Neuronal stem cell (in vitro differentiated cells): ENCODE results near the gene MALAT1.

Experiments used
- DNase-seq: peaks from one replicate; pipeline ENCODE4 v3.0.0-alpha.2; 2013; ENCODE audit warnings: low spot score
- H2AFZ ChIP-seq: one replicate; pipeline ENCODE4 v1.6.1; 2013; ENCODE audit warnings: mild to moderate bottlenecking, low read length, inconsistent platforms
- H2AK5ac ChIP-seq: 2 replicates; pipeline ENCODE4 v1.6.1; 2013; ENCODE audit warnings: low read depth, mild to moderate bottlenecking, inconsistent platforms, low read length, moderate library complexity, mixed read lengths
- H2BK120ac ChIP-seq: 2 replicates; pipeline ENCODE4 v1.6.1; 2013; ENCODE audit warnings: low read depth, mild to moderate bottlenecking, inconsistent platforms, low read length, moderate library complexity, mixed read lengths
- H2BK12ac ChIP-seq: one replicate; pipeline ENCODE4 v1.6.1; 2013; ENCODE audit warnings: low read length, inconsistent platforms
- H2BK15ac ChIP-seq: 2 replicates; pipeline ENCODE4 v1.6.1; 2013; ENCODE audit warnings: mild to moderate bottlenecking, low read length, inconsistent platforms, mixed read lengths
- H2BK5ac ChIP-seq: one replicate; pipeline ENCODE4 v1.6.1; 2013; ENCODE audit warnings: inconsistent platforms, mild to moderate bottlenecking, low read length, moderate library complexity
- H3K14ac ChIP-seq: one replicate; pipeline ENCODE4 v1.6.1; 2013; ENCODE audit warnings: low read length, inconsistent platforms
- H3K18ac ChIP-seq: 2 replicates; pipeline ENCODE4 v1.6.1; 2013; ENCODE audit warnings: low read length, inconsistent platforms
- H3K23ac ChIP-seq: 2 replicates; pipeline ENCODE4 v1.6.1; 2013; ENCODE audit warnings: low read depth, mild to moderate bottlenecking, mixed read lengths, low read length, inconsistent platforms; ENCODE audit not compliant: poor library complexity
- H3K27ac ChIP-seq: replicated peaks from 3 replicates; pipeline ENCODE4 v1.5.1; 2013; ENCODE audit warnings: low read length, inconsistent platforms
- H3K27me3 ChIP-seq, 3 experiments: 2 replicates each; pipeline ENCODE4 v1.6.1; 2013; ENCODE audit warnings: low read length in 3 of 3, mild to moderate bottlenecking in 2 of 3, inconsistent platforms in 1 of 3, low read depth in 1 of 3, mixed read lengths in 1 of 3, moderate library complexity in 1 of 3; ENCODE audit not compliant: control insufficient read depth in 3 of 3, insufficient read depth in 3 of 3
- H3K36me3 ChIP-seq, 2 donors: replicated peaks in 1 of 2; 2 replicates each; pipeline ENCODE4 v1.6.1; 2013; ENCODE audit warnings: low read length in 2 of 2; ENCODE audit not compliant: control insufficient read depth in 2 of 2, insufficient read depth in 2 of 2
- H3K4ac ChIP-seq: 2 replicates; pipeline ENCODE4 v1.6.1; 2013; ENCODE audit warnings: inconsistent platforms, mild to moderate bottlenecking, low read length, moderate library complexity
- H3K4me1 ChIP-seq, 2 donors: 1 replicate in 1 of 2; 2 replicates in 1 of 2; pipeline ENCODE4 v1.6.1; 2013; ENCODE audit warnings: low read length in 2 of 2, low read depth in 1 of 2; ENCODE audit not compliant: control insufficient read depth in 2 of 2, insufficient read depth in 1 of 2
- H3K4me2 ChIP-seq: one replicate; pipeline ENCODE4 v1.6.1; 2013; ENCODE audit warnings: mild to moderate bottlenecking, low read length, inconsistent platforms; ENCODE audit not compliant: insufficient read depth, poor library complexity, severe bottlenecking
- H3K4me3 ChIP-seq, 2 donors: 2 replicates each; pipeline ENCODE4 v1.5.1; 2013; ENCODE audit warnings: low read length in 2 of 2, mild to moderate bottlenecking in 2 of 2, inconsistent platforms in 1 of 2, moderate library complexity in 1 of 2
- H3K79me1 ChIP-seq: one replicate; pipeline ENCODE4 v1.6.1; 2013; ENCODE audit warnings: low read depth, mild to moderate bottlenecking, inconsistent platforms, low read length, moderate library complexity
- H3K9ac ChIP-seq: one replicate; pipeline ENCODE4 v1.6.1; 2013; ENCODE audit warnings: mild to moderate bottlenecking, low read depth, low read length, inconsistent platforms; ENCODE audit not compliant: poor library complexity
- H3K9me3 ChIP-seq, 2 donors: replicated peaks in 1 of 2; 2 replicates each; pipeline versions ENCODE3 to v1.6.1; 2013; ENCODE audit warnings: low read length in 2 of 2, mild to moderate bottlenecking in 2 of 2, inconsistent platforms in 1 of 2, low read depth in 1 of 2, mixed read lengths in 1 of 2, moderate library complexity in 1 of 2; ENCODE audit not compliant: control insufficient read depth in 2 of 2, insufficient read depth in 1 of 2
- H4K8ac ChIP-seq: one replicate; pipeline ENCODE4 v1.6.1; 2013; ENCODE audit warnings: low read depth, mild to moderate bottlenecking, inconsistent platforms, low read length, moderate library complexity
- H4K91ac ChIP-seq: one replicate; pipeline ENCODE4 v1.6.1; 2013; ENCODE audit warnings: low read length, low read depth, mild to moderate bottlenecking, inconsistent platforms; ENCODE audit not compliant: poor library complexity
- WGBS, 2 donors: extraction: QIAGEN DNeasy Blood & Tissue Kit; methylation state at CpG; one replicate each; pipeline ENCODE4 v1.1.7; 2013; ENCODE audit warnings: missing lambda C conversion rate in 2 of 2, mixed read lengths in 1 of 2; ENCODE audit not compliant: insufficient read length in 2 of 2, insufficient replicate concordance in 1 of 2; ENCODE audit errors: extremely low coverage in 2 of 2; 5-methylcytosine and 5-hydroxymethylcytosine counted together

The MALAT1 gene

GRCh38 chr11:65492387-65492636 is 6.5 kb upstream of the MALAT1 start:
- no CpG with 5 or more reads among the region's 4 CpGs for WGBS, 2 donors
- Histone ChIP-seq H2AFZ (no peak overlapping the region), H2BK120ac (no peak overlapping the region), H3K18ac (no peak overlapping the region), H3K4me2 (no peak overlapping the region), H3K9ac (no peak overlapping the region), H4K8ac (no peak overlapping the region), H3K23ac (no peak overlapping the region), H3K4ac (no peak overlapping the region), H3K4me1 (peaks cover 56 to 69% of the 10 kb centered on the region in 2 donors), H3K9me3 (no peaks in the 10 kb centered on the region), H2AK5ac (no peak overlapping the region), H3K36me3 (no peaks in the 10 kb centered on the region), H2BK15ac (no peak overlapping the region), H3K79me1 (peaks cover 1% of the 10 kb centered on the region), H4K91ac (no peak overlapping the region), H3K4me3 (no peak overlapping the region), H2BK12ac (no peak overlapping the region), H3K14ac (no peak overlapping the region), H3K27ac (no peak overlapping the region), H3K27me3 (no peaks in the 10 kb centered on the region), H2BK5ac (no peak overlapping the region)
- no peak for DNase-seq

DNA sequence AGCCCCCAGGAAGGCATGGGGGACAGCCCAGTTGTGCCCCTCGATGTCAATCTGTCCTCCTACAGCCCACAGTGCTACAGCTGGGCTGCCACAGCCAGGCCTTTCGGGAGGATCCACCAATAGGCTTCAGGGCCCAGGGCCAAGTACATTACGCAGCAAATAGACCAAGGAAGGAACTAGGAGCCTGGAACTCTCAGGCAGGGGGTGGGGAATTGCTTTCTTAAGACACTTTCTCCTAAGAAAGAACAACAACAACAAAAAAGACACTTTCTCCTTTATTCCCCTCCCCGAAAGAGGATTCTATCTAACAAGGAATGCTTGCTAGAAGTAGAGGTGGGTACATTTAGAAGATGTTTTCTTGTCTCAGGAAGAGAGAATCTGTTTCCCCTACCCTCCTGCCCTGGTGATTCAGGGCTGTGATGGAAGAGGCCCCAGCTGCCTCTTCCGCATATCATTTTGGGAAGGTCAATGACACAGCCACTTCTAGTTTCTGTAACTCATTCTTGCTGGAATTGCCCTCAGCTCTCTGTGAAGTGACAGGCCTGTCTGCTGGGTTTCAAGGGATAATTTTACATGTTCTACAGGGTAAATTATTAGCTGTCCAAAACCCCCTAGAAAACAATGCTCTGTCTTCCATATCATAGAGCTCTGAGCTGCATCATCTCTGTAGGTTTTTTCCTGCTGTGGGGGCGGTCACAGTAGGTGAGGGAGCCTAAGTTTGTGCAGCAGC is 6.0 kb upstream of the MALAT1 start:
- Histone ChIP-seq H3K23ac (no peak overlapping the region), H2AFZ (peak overlapping the region; percentile 60), H3K4me1 (peaks cover 55 to 68% of the 10 kb centered on the region in 2 donors), H4K8ac (no peak overlapping the region), H3K4me2 (no peak overlapping the region), H3K4ac (no peak overlapping the region), H2BK5ac (no peak overlapping the region), H2BK12ac (no peak overlapping the region), H3K14ac (no peak overlapping the region), H3K9me3 (no peaks in the 10 kb centered on the region), H3K9ac (no peak overlapping the region), H3K18ac (peak overlapping the region; percentile 9), H3K4me3 (peak overlapping the region in 1 of 2 donors; percentile 22), H3K27me3 (no peaks in the 10 kb centered on the region), H2AK5ac (no peak overlapping the region), H3K27ac (no peak overlapping the region), H4K91ac (no peak overlapping the region), H3K79me1 (peaks cover 1% of the 10 kb centered on the region), H2BK15ac (no peak overlapping the region), H2BK120ac (no peak overlapping the region), H3K36me3 (no peaks in the 10 kb centered on the region)
- DNase-seq: no peak
- WGBS, 2 donors: no CpG with 5 or more reads among the region's 6 CpGs

DNA sequence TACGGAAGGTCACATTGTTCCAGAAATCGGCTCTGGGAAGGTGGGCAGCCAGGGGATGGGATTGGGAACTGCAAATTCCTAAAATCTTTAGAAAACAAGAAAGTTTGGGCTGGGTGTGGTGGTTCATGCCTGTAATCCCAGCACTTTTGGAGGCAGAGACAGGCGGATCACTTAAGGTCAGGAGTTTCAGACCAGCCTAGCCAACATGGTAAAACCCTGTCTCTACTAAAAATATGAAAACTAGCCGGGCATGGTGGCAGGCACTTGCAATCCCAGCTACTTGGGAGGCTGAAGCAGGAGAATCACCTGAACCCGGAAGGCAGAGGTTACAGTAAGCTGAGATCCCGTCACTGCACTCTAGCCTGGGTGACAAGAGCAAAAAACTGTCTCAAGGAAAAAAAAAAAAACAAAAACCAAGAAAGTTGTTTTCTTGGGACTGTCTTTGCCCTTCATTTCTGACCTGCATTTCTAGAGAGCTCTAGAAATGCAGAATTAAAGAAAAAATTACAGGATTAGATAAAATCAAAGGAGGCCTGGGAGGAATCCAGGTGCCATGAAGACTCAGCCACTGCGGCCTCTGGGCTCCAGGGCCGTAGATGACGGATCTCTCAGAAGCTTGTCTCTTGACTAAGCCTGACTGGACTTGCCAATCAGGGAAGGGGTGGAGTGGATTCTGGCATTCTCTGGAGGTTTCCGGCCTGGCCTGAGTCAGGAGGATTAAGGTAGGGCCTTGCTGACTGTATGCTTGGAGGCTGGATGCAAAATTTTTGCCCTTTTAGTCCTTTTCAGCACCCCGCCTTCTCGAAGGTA is 5.3 kb upstream of the MALAT1 start:
- H3K27me3 ChIP-seq: no peaks in the 10 kb centered on the region
- DNase-seq: no peak
- H3K27ac ChIP-seq: no peak overlapping the region

GRCh38 chr11:65496304-65497140 is 2.3 kb upstream of the MALAT1 start:
- H2AFZ ChIP-seq: no peak overlapping the region
- H2BK5ac ChIP-seq: no peak overlapping the region
- H3K4me1 ChIP-seq: peaks cover 24 to 34% of the 10 kb centered on the region in 2 donors
- no peak overlapping the region for H2BK15ac ChIP-seq
- H2AK5ac ChIP-seq: no peak overlapping the region
- WGBS, 2 donors: no CpG with 5 or more reads among the region's 15 CpGs
- no peak for DNase-seq
- no peak overlapping the region for H3K14ac ChIP-seq
- no peak overlapping the region for H3K9ac ChIP-seq
- H3K4me3 ChIP-seq: peak overlapping the region; percentile 56 to 57
- no peak overlapping the region for H4K91ac ChIP-seq
- H3K4me2 ChIP-seq: peak overlapping the region; percentile 60
- H3K9me3 ChIP-seq: no peaks in the 10 kb centered on the region
- no peaks in the 10 kb centered on the region for H3K27me3 ChIP-seq
- H4K8ac ChIP-seq: no peak overlapping the region
- H3K79me1 ChIP-seq: no peaks in the 10 kb centered on the region
- H3K4ac ChIP-seq: no peak overlapping the region
- H3K23ac ChIP-seq: no peak overlapping the region
- H2BK120ac ChIP-seq: no peak overlapping the region
- peak overlapping the region; percentile 60 for H3K18ac ChIP-seq
- H3K27ac ChIP-seq: peak overlapping the region; percentile 80
- H2BK12ac ChIP-seq: peak overlapping the region; percentile 27
- H3K36me3 ChIP-seq: peaks cover 8 to 13% of the 10 kb centered on the region in 2 donors

More for the DNA sequence above, 5.3 kb upstream of the MALAT1 start:
- Histone ChIP-seq H3K79me1 (no peaks in the 10 kb centered on the region), H2AFZ (no peak overlapping the region), H3K14ac (no peak overlapping the region), H3K9me3 (no peaks in the 10 kb centered on the region), H3K36me3 (no peaks in the 10 kb centered on the region), H3K23ac (no peak overlapping the region), H2AK5ac (no peak overlapping the region), H3K18ac (no peak overlapping the region), H2BK5ac (no peak overlapping the region), H3K9ac (no peak overlapping the region), H2BK15ac (no peak overlapping the region), H3K4me1 (peaks cover 48 to 61% of the 10 kb centered on the region in 2 donors), H2BK120ac (no peak overlapping the region), H4K8ac (no peak overlapping the region), H3K4me2 (no peak overlapping the region), H2BK12ac (no peak overlapping the region), H3K4ac (no peak overlapping the region), H4K91ac (no peak overlapping the region), H3K4me3 (no peak overlapping the region)
- WGBS, 2 donors: no CpG with 5 or more reads among the region's 12 CpGs
